H1 (cell line): Measurements from ENCODE around the gene PARD6B.

Experiments
- CTCF ChIP-seq, 3 experiments: IDR thresholded peaks; 1 replicate in 2 of 3; 2 replicates in 1 of 3; pipeline versions ENCODE4 v1.5.1 to v1.6.1; 2011; ENCODE audit warnings: low read length in 3 of 3, mild to moderate bottlenecking in 3 of 3, inconsistent platforms in 2 of 3, low read depth in 1 of 3, moderate library complexity in 1 of 3; ENCODE audit not compliant: insufficient read depth in 1 of 3; ENCODE audit errors: control extremely low read depth in 1 of 3
- RAD21 ChIP-seq, 2 experiments: IDR thresholded peaks in 1 of 2; conservative IDR thresholded peaks in 1 of 2; 2 replicates each; pipeline ENCODE4 v1.6.1; 2011; ENCODE audit warnings: low read depth in 2 of 2, low read length in 2 of 2, improper control_type of control experiment in 1 of 2, inconsistent platforms in 1 of 2, mild to moderate bottlenecking in 1 of 2, moderate library complexity in 1 of 2
- TCF12 ChIP-seq: IDR thresholded peaks from 2 replicates; pipeline ENCODE4 v1.6.1; 2011; ENCODE audit warnings: low read depth, mild to moderate bottlenecking, low read length

DNA sequence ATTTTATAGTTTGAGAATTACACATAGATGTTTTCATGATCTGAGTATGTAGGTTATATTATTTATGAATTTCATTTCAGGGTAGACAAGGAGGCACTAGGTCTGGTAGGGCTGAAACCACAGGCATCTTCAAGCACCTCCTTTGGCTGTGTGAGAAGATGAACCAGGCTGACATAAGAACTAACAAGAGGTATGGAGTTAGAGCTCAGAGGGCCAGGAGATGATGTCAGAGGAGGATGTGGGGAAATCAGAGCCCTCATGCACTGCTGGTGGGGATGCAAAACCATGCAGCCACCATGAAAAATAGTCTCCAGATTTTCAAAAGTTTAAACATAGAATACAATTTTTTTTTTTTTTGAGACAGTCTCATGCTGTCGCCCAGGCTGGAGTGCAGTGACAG, 26.4 kb upstream of the PARD6B start:
- TF ChIP-seq TCF12: no peak
- TF ChIP-seq CTCF (IDR thresholded peaks at IDR 0.05; ENCODE audit: control extremely low read depth in 1 of 3, insufficient read depth in 1 of 3, low read depth in 1 of 3, low read length in 3 of 3): no peak
- no peak for TF ChIP-seq RAD21 (IDR thresholded peaks at IDR 0.05 in 1 of 2, conservative IDR thresholded peaks at IDR 0.05 in 1 of 2; ENCODE audit: low read depth in 2 of 2, low read length in 2 of 2)
